Sigmoid colon (tissue), 7 donors: ENCODE measurements around the gene DNAAF5. TPM values are rescaled to one million over a fixed set of nuclear protein-coding genes. Genes with fewer than 3 reads are reported as not detected.
A peak's percentile ranks its signal among the peaks of the same experiment; 100 is the strongest.

Experiments
- DNase-seq: peaks from one replicate; pipeline ENCODE4 v3.0.0-alpha.2; 2019
- H3K27ac ChIP-seq, 4 donors: fragments of 200-600 bp; sonication (generic); one replicate each; pipeline ENCODE4 v1.5.1; 2016 to 2019; ENCODE audit warnings: mild to moderate bottlenecking in 1 of 4
- H3K27me3 ChIP-seq, 3 donors: fragments of 200-600 bp; sonication (generic); one replicate each; pipeline ENCODE4 v1.5.1; 2019; ENCODE audit warnings: mild to moderate bottlenecking in 1 of 3
- H3K36me3 ChIP-seq, 4 donors: fragments of 200-600 bp; sonication (generic); one replicate each; pipeline ENCODE4 v1.5.1; 2016 to 2019
- H3K4me1 ChIP-seq, 4 donors: fragments of 200-600 bp; sonication (generic); one replicate each; pipeline ENCODE4 v1.5.1; 2017 to 2019
- H3K4me3 ChIP-seq, 4 donors: fragments of 200-600 bp; sonication (generic); one replicate each; pipeline ENCODE4 v1.5.1; 2017 to 2019; ENCODE audit warnings: mild to moderate bottlenecking in 2 of 4, moderate library complexity in 1 of 4
- H3K9me3 ChIP-seq, 4 donors: fragments of 200-600 bp in 3 of 4; sonication (generic) in 3 of 4; one replicate each; pipeline versions ENCODE4 v1.5.1 to v1.6.1; 2013 to 2019
- EP300 ChIP-seq, 4 donors: sonication (generic); formaldehyde crosslinking; IDR thresholded peaks; one replicate each; pipeline ENCODE4 v1.6.1; 2017; ENCODE audit warnings: antibody characterized with exemption in 4 of 4
- POLR2A ChIP-seq, 2 donors: fragments of 450-650 bp; IDR thresholded peaks; one replicate each; pipeline ENCODE4 v1.6.1; 2016; ENCODE audit warnings: antibody characterized with exemption in 2 of 2, mild to moderate bottlenecking in 2 of 2, moderate library complexity in 2 of 2
- POLR2AphosphoS5 ChIP-seq, 4 donors: sonication (generic); formaldehyde crosslinking; IDR thresholded peaks; one replicate each; pipeline ENCODE4 v1.6.1; 2017; ENCODE audit warnings: antibody characterized with exemption in 4 of 4
- WGBS, 2 donors: extraction: QIAGEN DNeasy Blood & Tissue Kit; methylation state at CpG; one replicate each; pipeline ENCODE4 v1.1.7; 2013; 5-methylcytosine and 5-hydroxymethylcytosine counted together
- intact Hi-C: fragments of 100-400 bp; cut with DNase I; formaldehyde crosslinking; loops from one replicate; pipeline ENCODE4 v1.15.1; 2023
- polyA plus RNA-seq, 3 donors: library from polyadenylated mRNA; stranded (reverse); fragments of 200-250 nt; gene quantifications; one replicate each; pipeline ENCODE4 v1.2.3, GENCODE V29; 2013
- total RNA-seq, 4 donors: library from RNA; depleted of rRNA; stranded (reverse); fragments of >200 nt; gene quantifications; one replicate each; pipeline ENCODE4 v1.1.0, GENCODE V29; 2016
- TF ChIP-seq, protein P1 (sequence below), 4 experiments: fragments of 450-650 bp in 3 of 4; fragments of 200-600 bp in 1 of 4; IDR thresholded peaks; one replicate each; pipeline ENCODE4 v1.5.1; 2016 to 2019; ENCODE audit warnings: antibody characterized with exemption in 4 of 4, mild to moderate bottlenecking in 3 of 4, moderate library complexity in 2 of 4
- donor health status: healthy with polysubstance abuse.
- donor health status: Bipolar disorder and iron deficiency.
- donor health status: healthy.

The DNAAF5 gene
- total and polyA plus RNA-seq, 7 donors = 7.8 to 25.4 (median 14.5) TPM

DNA sequence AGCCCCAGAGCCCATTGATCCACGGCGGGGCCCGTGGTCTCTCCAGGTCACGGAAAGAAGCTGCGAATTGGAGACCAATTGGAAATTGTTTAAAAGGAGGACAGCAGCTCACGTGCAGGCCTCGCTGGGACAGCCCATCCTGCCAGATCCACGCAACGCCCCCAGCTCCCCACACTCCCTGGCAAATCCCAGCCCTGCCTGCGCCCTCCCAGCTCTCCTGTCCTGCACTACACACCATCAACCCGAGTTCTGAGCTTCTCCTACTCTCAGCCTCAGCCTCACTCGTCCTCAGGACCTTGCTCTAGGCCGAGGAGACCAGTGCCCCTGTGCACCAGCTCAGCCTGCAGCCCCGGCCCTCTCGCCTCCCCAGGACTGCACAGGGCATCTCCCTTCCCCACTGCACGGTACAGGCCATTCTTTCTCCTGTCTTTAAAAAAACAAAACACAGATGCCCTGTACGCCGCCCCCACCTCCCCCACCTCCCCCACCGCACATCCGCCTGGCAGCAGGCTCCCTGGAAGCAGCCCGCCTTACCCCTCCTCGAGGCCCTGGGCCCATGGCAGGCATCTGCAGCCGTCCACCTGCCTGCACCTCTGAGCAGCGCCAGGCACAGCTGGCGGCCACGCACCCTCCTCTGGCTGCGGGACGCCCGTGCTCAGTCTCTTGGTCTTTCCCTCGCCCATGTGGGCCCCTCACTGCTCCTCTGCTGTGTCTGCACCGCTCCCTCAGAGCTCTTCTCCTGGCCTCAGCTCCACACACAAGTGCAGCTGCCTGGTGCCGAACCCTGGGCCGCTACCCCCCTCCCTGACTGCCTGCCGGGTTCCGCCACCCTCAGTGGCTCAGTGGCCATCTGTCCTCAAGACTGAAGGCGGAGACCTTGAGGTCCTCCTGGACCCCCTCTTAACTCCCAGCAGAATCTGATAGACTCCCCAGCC is 57.3 kb downstream of the DNAAF5 start:
- Histone ChIP-seq H3K36me3 (peaks cover 0 to 33% (median 4%) of the 10 kb centered on the region in 4 donors), H3K27ac (no peak overlapping the region), H3K27me3 (no peaks in the 10 kb centered on the region), H3K9me3 (no peaks in the 10 kb centered on the region), H3K4me1 (peaks cover 0 to 50% (median 31%) of the 10 kb centered on the region in 4 donors), H3K4me3 (no peak overlapping the region)
- intact Hi-C loops = loop anchor here (10.0 kb wide), 1 partner anchor 171 kb away; the partner anchor contains the start of gene ADAP1
- DNase-seq = no peak
- WGBS, 2 donors = 95 to 96% methylated on average over 36 of the region's 36 CpGs
- TF ChIP-seq POLR2AphosphoS5 (IDR thresholded peaks at IDR 0.05) (no peak), POLR2A (IDR thresholded peaks at IDR 0.05) (no peak), EP300 (IDR thresholded peaks at IDR 0.05) (no peak)
- TF ChIP-seq, protein P1, sequence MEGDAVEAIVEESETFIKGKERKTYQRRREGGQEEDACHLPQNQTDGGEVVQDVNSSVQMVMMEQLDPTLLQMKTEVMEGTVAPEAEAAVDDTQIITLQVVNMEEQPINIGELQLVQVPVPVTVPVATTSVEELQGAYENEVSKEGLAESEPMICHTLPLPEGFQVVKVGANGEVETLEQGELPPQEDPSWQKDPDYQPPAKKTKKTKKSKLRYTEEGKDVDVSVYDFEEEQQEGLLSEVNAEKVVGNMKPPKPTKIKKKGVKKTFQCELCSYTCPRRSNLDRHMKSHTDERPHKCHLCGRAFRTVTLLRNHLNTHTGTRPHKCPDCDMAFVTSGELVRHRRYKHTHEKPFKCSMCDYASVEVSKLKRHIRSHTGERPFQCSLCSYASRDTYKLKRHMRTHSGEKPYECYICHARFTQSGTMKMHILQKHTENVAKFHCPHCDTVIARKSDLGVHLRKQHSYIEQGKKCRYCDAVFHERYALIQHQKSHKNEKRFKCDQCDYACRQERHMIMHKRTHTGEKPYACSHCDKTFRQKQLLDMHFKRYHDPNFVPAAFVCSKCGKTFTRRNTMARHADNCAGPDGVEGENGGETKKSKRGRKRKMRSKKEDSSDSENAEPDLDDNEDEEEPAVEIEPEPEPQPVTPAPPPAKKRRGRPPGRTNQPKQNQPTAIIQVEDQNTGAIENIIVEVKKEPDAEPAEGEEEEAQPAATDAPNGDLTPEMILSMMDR (IDR thresholded peaks at IDR 0.05) = no peak

DNA sequence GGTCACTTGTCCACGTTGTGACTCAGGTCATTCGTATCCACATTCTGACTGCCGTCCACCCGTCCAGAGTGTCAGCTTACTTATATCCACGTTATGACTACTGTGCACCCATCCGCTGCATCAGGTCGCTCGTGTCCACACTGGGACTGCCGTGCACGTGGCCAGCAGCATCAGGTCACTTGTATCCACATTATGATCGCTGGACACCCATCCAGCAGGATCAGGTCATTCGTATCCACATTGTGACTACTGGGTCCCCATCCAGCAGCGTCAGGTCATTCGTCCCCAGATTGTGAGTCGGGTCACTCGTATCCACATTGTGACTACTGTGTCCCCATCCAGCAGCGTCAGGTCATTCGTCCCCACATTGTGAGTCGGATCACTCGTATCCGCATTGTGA is 58.5 kb downstream of the DNAAF5 start:
- no peak for DNase-seq
- Histone ChIP-seq H3K4me1 (peaks cover 0 to 38% (median 20%) of the 10 kb centered on the region in 4 donors), H3K36me3 (peaks cover 0 to 33% (median 4%) of the 10 kb centered on the region in 4 donors), H3K27ac (no peak overlapping the region), H3K9me3 (no peaks in the 10 kb centered on the region), H3K27me3 (no peaks in the 10 kb centered on the region), H3K4me3 (no peak overlapping the region)
- intact Hi-C loops = loop anchor here (5.0 to 10.0 kb wide), 2 partner anchors 37 to 170 kb away; partner anchors contain the start of gene ADAP1
- WGBS, 2 donors = 96 to 97% methylated on average over 21 of the region's 21 CpGs
- no peak for TF ChIP-seq EP300 (IDR thresholded peaks at IDR 0.05)
- TF ChIP-seq POLR2A (IDR thresholded peaks at IDR 0.05) = no peak
- TF ChIP-seq POLR2AphosphoS5 (IDR thresholded peaks at IDR 0.05) = no peak
- TF ChIP-seq, protein P1 (IDR thresholded peaks at IDR 0.05) = no peak

DNA sequence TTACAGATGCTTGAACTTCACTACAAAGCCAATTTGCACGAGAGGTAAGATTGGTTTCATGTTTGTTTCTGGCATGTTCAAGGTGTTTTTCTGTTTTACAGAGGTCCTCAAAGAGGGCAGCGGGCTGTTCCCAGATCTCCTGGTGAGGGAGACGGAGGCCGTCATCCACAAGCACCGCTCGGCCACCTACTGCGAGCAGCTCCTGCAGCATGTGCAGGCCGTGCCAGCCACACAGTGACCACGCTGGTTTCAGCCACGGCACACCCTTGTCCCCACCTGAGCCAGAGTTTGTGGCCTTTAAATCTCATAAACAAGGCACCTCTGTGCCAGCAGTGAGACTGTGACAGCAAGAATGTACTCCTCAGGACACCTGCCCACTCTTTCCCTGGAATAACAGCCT is 58.9 kb downstream of the DNAAF5 start:
- TF ChIP-seq POLR2AphosphoS5 (IDR thresholded peaks at IDR 0.05) (no peak), POLR2A (IDR thresholded peaks at IDR 0.05) (no peak), EP300 (IDR thresholded peaks at IDR 0.05) (no peak)
- TF ChIP-seq, protein P1 (IDR thresholded peaks at IDR 0.05) = no peak
- peaks cover 0 to 31% (median 3%) of the 10 kb centered on the region in 4 donors for H3K36me3 ChIP-seq
- WGBS, 2 donors = 92 to 96% methylated on average over 10 of the region's 10 CpGs

GRCh38 chr7:786472-787255 is 60.2 kb downstream of the DNAAF5 start:
- 53 to 63% methylated on average over 11 of the region's 11 CpGs for WGBS, 2 donors
- Histone ChIP-seq H3K27ac (peak overlapping the region in 1 of 4 donors; percentile 22), H3K4me3 (no peak overlapping the region), H3K4me1 (peaks cover 0 to 28% (median 13%) of the 10 kb centered on the region in 4 donors), H3K36me3 (peaks cover 0 to 29% (median 3%) of the 10 kb centered on the region in 4 donors), H3K9me3 (no peaks in the 10 kb centered on the region), H3K27me3 (no peaks in the 10 kb centered on the region)
- intact Hi-C loops = loop anchor here (1.0 to 10.0 kb wide), 3 partner anchors 36 to 168 kb away; partner anchors contain the start of gene ADAP1
- DNase-seq = peak; percentile 90
- TF ChIP-seq, protein P1 (IDR thresholded peaks at IDR 0.05) = peak; percentile 90 to 93 (median 92)
- peak in 1 of 4 donors; percentile 15 for TF ChIP-seq POLR2AphosphoS5 (IDR thresholded peaks at IDR 0.05)
- no peak for TF ChIP-seq EP300 (IDR thresholded peaks at IDR 0.05)

More for the DNA sequence above, 58.9 kb downstream of the DNAAF5 start:
- DNase-seq = no peak
- intact Hi-C loops = loop anchor here (5.0 to 10.0 kb wide), 2 partner anchors 37 to 169 kb away; partner anchors contain the start of gene ADAP1
- H3K27me3 ChIP-seq = no peaks in the 10 kb centered on the region
- H3K4me1 ChIP-seq = peaks cover 0 to 37% (median 20%) of the 10 kb centered on the region in 4 donors
- H3K27ac ChIP-seq = no peak overlapping the region
- no peaks in the 10 kb centered on the region for H3K9me3 ChIP-seq
- no peak overlapping the region for H3K4me3 ChIP-seq
